CD1c-positive myeloid dendritic cell (primary cell): ENCODE measurements around the gene TLCD3A.
A peak's percentile ranks its signal among the peaks of the same experiment; 100 is the strongest.
"Not testable (repeated sequence)": the region's sequence is repeated elsewhere in the genome, so short reads cannot be mapped to it uniquely, and the experiment has no call there.

Experiments used
- DNase-seq: peaks from one replicate; pipeline ENCODE4 v3.0.0-alpha.2; 2016; ENCODE audit errors: extremely low spot score

Gene TLCD3A

GRCh38 chr17:732067-732901, at the start of gene TLCD3A:
TSS of gene TLCD3A (plus strand) at chr17:732596. CDS start at chr17:732648, 52 bp downstream.
- DNase-seq, result peak; percentile 64

- DNase-seq, result no peak
These were observed 49.4 kb upstream of the TLCD3A start for GRCh38 chr17:683040-683439.

GRCh38 chr17:683499-684254, 48.7 kb upstream of the TLCD3A start:
- no peak for DNase-seq

GRCh38 chr17:685006-685405, 47.4 kb upstream of the TLCD3A start:
- DNase-seq, result no peak

- DNase-seq, result peak; percentile 42
These were observed 44.1 kb upstream of the TLCD3A start for GRCh38 chr17:688100-688989.

- DNase-seq, result peak; percentile 74
These were observed 42.7 kb upstream of the TLCD3A start for GRCh38 chr17:689556-690275.

GRCh38 chr17:690361-690760, 42.0 kb upstream of the TLCD3A start:
- DNase-seq, result no peak

GRCh38 chr17:691423-691822, 41.0 kb upstream of the TLCD3A start:
- DNase-seq, result no peak

GRCh38 chr17:692116-692515, 40.3 kb upstream of the TLCD3A start:
- DNase-seq, result no peak

GRCh38 chr17:693791-694638, 38.4 kb upstream of the TLCD3A start:
- no peak for DNase-seq

GRCh38 chr17:696369-696768, 36.0 kb upstream of the TLCD3A start:
- no peak for DNase-seq

- DNase-seq, result no peak
These were observed 34.7 kb upstream of the TLCD3A start for GRCh38 chr17:697682-698081.

GRCh38 chr17:698096-698495, 34.3 kb upstream of the TLCD3A start:
- DNase-seq, result not testable (repeated sequence)

GRCh38 chr17:699345-699744, 33.1 kb upstream of the TLCD3A start:
- peak; percentile 43 for DNase-seq

- peak; percentile 61 for DNase-seq
These were observed 31.8 kb upstream of the TLCD3A start for GRCh38 chr17:700504-701094.

- DNase-seq, result no peak
These were observed 29.1 kb upstream of the TLCD3A start for GRCh38 chr17:703081-703875.

- no peak for DNase-seq
These were observed 28.1 kb upstream of the TLCD3A start for GRCh38 chr17:704111-704864.

- no peak for DNase-seq
These were observed 27.4 kb upstream of the TLCD3A start for GRCh38 chr17:705011-705410.
